DMS153 treated with DMSO at 0.1 percent for 48 hours (cell line): ENCODE measurements around the gene UBAP2L.
A peak's percentile ranks its signal among the peaks of the same experiment; 100 is the strongest.
"Not testable (repeated sequence)": the region's sequence is repeated elsewhere in the genome, so short reads cannot be mapped to it uniquely, and the experiment has no call there.

ENCODE experiments used
- DNase-seq: peaks from one replicate; lab custom pipeline; 2025; ENCODE audit not compliant: unreplicated experiment; lab: John Stamatoyannopoulos, UW

UBAP2L gene

GRCh38 chr1:154241703-154242351 lies 21.1 kb downstream of the UBAP2L start:
- no peak for DNase-seq

- DNase-seq: no peak
Observed at GRCh38 chr1:154253671-154254070, 32.9 kb downstream of the UBAP2L start.

- DNase-seq: no peak
Observed at GRCh38 chr1:154256686-154257085, 35.9 kb downstream of the UBAP2L start.

- DNase-seq: no peak
Observed at GRCh38 chr1:154258784-154259183, 38.0 kb downstream of the UBAP2L start.

- no peak for DNase-seq
Observed at GRCh38 chr1:154260127-154260526, 39.4 kb downstream of the UBAP2L start.

GRCh38 chr1:154263465-154264332 lies 42.9 kb downstream of the UBAP2L start:
- DNase-seq: no peak

- DNase-seq: no peak
Observed at GRCh38 chr1:154264454-154264853, 43.7 kb downstream of the UBAP2L start.

- DNase-seq: no peak
Observed at GRCh38 chr1:154265586-154265985, 44.8 kb downstream of the UBAP2L start.

- DNase-seq: no peak
Observed at GRCh38 chr1:154270833-154271232, 50.1 kb downstream of the UBAP2L start.

- peak; percentile 95 for DNase-seq
Observed at GRCh38 chr1:154272217-154272998, 51.7 kb downstream of the UBAP2L start, which contains the start of gene HAX1. Gene HAX1, plus strand, starts transcription at chr1:154272629. Its CDS starts 95 bp downstream, at chr1:154272724.

- DNase-seq: no peak
Observed at GRCh38 chr1:154272999-154273563, 52.3 kb downstream of the UBAP2L start.

- DNase-seq: no peak
Observed at GRCh38 chr1:154276797-154277196, 56.0 kb downstream of the UBAP2L start.

GRCh38 chr1:154287591-154287990 lies 66.8 kb downstream of the UBAP2L start:
- DNase-seq: not testable (repeated sequence)

GRCh38 chr1:154288661-154289060 lies 67.9 kb downstream of the UBAP2L start:
- DNase-seq: no peak

GRCh38 chr1:154290921-154291320 lies 70.2 kb downstream of the UBAP2L start:
- DNase-seq: no peak

- DNase-seq: peak; percentile 17
Observed at GRCh38 chr1:154295408-154296235, 74.9 kb downstream of the UBAP2L start.

- DNase-seq: no peak
Observed at GRCh38 chr1:154301582-154301981, 80.8 kb downstream of the UBAP2L start.

GRCh38 chr1:154304664-154305337 lies 84.0 kb downstream of the UBAP2L start:
- DNase-seq: no peak

GRCh38 chr1:154306151-154306550 lies 85.4 kb downstream of the UBAP2L start:
- no peak for DNase-seq
